ENCODE measurements around the gene GDNF. TPM values are rescaled to one million over a fixed set of nuclear protein-coding genes. Genes with fewer than 3 reads are reported as not detected.

The GDNF gene
- total RNA-seq, 1 donor from 2014 or later, result 0.27 TPM

DNA sequence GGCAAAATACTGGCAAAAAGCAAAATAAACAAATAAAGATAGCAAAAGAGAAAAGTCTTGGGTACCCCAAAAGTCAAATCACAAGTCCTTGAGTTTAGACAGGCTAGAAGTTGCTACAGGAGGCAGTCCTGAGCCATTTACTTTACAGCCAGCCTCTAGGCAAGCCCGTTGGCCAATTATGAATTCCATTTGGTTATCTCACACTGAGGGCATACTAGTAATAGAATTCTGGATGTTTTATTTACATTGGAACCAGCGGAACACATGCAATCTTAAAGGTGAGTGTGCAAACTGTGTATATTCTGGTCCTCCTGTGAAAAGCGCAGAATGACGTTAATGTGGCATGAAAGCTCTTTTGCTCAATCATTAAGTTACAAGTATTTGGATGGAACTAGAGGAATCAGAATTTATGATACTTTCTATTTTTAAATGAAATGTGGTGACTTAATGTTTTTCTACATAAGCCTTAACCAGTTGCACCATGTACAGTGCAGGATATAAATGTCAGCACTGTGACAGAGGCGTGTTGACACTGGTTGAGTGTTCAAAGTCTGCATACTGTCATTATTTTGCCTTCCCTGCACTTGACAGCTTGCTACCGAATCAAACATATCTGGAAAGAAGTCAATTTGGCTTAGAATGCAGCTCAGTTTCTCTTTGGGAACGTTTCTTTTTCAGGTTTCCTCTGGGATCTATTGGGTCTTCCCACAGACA lies 7.9 kb downstream of the GDNF start:
- H3K27me3 ChIP-seq (ENCODE audit: low read depth), result peaks cover 79% of the 10 kb centered on the region
- H3K4me1 ChIP-seq, result peaks cover 16% of the 10 kb centered on the region

DNA sequence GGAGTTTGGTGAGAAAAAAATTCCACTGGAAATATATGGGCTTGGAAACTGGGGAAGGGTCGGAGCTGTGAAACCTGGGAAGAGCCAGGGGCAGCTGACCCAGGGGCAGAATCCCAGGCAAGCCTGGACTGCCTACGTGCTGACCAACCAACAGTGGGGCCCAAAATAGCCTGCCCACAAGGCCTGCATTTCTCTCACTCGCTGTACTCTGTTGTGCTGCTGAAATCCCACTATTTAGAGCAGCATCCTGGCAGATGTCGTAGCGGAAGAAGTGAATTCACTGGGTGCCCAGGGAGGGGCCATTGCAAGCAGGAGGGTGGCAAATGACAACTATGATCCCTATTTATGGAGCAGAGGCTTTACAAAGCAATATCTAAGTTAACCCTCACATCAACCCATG lies 9.5 kb downstream of the GDNF start:
- no peaks in the 10 kb centered on the region for H3K9me3 ChIP-seq (replicated peaks)
- H3K27me3 ChIP-seq (ENCODE audit: low read depth), result peaks cover 77% of the 10 kb centered on the region
- no peak overlapping the region for H3K4me3 ChIP-seq
- H3K4me1 ChIP-seq, result peaks cover 5% of the 10 kb centered on the region
- H3K36me3 ChIP-seq, result no peaks in the 10 kb centered on the region
- no peak for DNase-seq
- TF ChIP-seq, protein P1, sequence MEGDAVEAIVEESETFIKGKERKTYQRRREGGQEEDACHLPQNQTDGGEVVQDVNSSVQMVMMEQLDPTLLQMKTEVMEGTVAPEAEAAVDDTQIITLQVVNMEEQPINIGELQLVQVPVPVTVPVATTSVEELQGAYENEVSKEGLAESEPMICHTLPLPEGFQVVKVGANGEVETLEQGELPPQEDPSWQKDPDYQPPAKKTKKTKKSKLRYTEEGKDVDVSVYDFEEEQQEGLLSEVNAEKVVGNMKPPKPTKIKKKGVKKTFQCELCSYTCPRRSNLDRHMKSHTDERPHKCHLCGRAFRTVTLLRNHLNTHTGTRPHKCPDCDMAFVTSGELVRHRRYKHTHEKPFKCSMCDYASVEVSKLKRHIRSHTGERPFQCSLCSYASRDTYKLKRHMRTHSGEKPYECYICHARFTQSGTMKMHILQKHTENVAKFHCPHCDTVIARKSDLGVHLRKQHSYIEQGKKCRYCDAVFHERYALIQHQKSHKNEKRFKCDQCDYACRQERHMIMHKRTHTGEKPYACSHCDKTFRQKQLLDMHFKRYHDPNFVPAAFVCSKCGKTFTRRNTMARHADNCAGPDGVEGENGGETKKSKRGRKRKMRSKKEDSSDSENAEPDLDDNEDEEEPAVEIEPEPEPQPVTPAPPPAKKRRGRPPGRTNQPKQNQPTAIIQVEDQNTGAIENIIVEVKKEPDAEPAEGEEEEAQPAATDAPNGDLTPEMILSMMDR (IDR thresholded peaks at IDR 0.05; ENCODE audit: borderline replicate concordance), result no peak
- no peak overlapping the region for H3K27ac ChIP-seq (replicated peaks)
- intact Hi-C loops (cut with micrococcal nuclease), result no loop called here

More for the DNA sequence above, 7.9 kb downstream of the GDNF start:
- DNase-seq, result no peak
- Histone ChIP-seq H3K36me3 (no peaks in the 10 kb centered on the region), H3K9me3 (replicated peaks) (no peaks in the 10 kb centered on the region), H3K27ac (replicated peaks) (no peak overlapping the region), H3K4me3 (no peak overlapping the region)
- intact Hi-C loops (cut with micrococcal nuclease), result no loop called here
- TF ChIP-seq, protein P1 (IDR thresholded peaks at IDR 0.05; ENCODE audit: borderline replicate concordance), result no peak

DNA sequence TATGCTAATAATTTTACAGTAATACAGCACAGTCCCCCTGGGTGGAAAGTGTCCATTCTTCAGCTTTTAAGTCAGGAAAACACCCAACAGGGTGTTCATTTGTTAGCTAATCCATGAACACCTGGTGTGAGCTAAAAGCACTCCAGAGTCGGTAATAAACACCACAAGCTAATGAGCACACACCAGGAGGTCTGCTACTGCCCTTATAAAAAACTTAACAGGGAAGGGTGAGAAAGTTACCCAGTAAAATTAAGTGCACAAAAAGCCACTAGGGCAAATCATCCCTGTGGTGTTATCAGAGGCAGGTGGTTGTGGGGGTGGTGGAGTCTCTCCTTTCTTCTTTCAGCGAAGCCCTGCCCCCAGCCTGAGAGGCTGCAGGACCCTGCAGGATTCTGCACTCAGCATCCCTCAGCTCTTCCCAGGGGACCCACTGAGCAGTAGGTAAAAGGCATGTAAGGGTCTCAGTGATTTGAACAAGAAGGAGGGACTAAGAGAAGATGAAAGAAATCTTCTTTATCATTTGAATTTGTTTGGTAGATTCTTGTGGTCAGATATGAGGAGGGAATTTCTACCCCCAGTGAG lies 14.4 kb downstream of the GDNF start:
- DNase-seq, result no peak
- TF ChIP-seq, protein P1 (IDR thresholded peaks at IDR 0.05; ENCODE audit: borderline replicate concordance), result no peak
- intact Hi-C loops (cut with micrococcal nuclease), result no loop called here
- H3K9me3 ChIP-seq (replicated peaks), result no peaks in the 10 kb centered on the region
- H3K4me3 ChIP-seq, result no peak overlapping the region
- H3K27me3 ChIP-seq (ENCODE audit: low read depth), result peaks cover 35% of the 10 kb centered on the region
- no peaks in the 10 kb centered on the region for H3K4me1 ChIP-seq
- H3K27ac ChIP-seq (replicated peaks), result no peak overlapping the region
- no peaks in the 10 kb centered on the region for H3K36me3 ChIP-seq

DNA sequence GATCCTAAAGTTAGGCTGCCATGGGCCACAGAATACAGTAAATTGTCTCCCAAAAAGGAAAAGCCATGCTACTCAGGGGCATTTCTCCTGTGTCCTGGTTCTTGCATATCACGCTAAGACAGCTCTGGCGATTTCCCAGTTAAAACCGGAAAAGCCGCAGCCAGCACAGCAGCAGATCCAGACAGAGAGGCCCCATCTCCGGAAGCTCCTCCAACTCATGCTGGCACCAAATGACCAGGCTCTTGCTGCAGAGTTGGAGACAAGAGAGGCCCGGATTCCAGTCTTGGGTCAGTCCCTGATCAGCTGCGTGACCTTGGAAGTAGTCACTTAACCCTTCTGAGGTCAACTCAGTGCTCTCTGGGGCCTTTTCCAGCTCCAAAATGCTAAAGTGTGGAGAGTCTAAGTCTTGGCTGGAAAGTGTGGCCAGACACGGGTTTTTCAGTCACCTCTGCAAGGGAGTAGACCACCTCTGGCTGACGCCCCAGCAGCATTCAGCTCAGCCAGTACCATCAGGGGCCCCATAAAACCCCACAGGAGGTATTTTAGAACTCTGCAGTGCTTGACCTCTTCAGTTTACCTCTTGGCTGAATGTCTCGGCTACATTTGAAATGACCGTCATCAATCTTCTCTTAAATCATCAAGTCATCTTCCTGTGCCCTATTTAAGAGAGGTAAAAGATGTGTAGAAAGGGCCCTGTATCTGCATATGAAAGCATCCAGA lies 16.2 kb downstream of the GDNF start:
- DNase-seq, result no peak
- H3K27ac ChIP-seq (replicated peaks), result no peak overlapping the region

DNA sequence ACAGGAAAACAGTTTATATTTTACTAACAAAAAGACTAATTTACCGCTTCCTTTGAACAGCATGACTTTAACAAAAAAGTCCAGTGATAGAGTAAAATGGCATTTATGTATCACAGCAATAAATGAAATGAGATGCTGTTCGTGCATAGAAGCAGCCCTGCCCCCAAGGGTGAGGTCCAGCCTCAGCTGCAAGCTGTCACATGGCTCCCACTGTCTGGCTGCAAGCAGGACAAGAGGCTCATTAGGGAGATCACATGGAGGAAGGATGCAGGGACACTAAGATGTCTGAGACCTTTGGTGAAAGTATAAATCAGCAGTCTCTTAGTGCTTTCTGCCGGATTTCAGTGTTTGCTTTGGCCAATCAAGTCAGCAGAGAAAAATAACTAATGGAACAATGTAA lies 23.0 kb downstream of the GDNF start:
- no peaks in the 10 kb centered on the region for H3K36me3 ChIP-seq

More for the DNA sequence above, 16.2 kb downstream of the GDNF start:
- peaks cover 26% of the 10 kb centered on the region for H3K27me3 ChIP-seq (ENCODE audit: low read depth)
- H3K9me3 ChIP-seq (replicated peaks), result no peaks in the 10 kb centered on the region
- no peaks in the 10 kb centered on the region for H3K4me1 ChIP-seq
- TF ChIP-seq, protein P1 (IDR thresholded peaks at IDR 0.05; ENCODE audit: borderline replicate concordance), result no peak
- no peak overlapping the region for H3K4me3 ChIP-seq
- intact Hi-C loops (cut with micrococcal nuclease), result no loop called here
- H3K36me3 ChIP-seq, result no peaks in the 10 kb centered on the region

More for the DNA sequence above, 23.0 kb downstream of the GDNF start:
- no peak overlapping the region for H3K27ac ChIP-seq (replicated peaks)
- DNase-seq, result no peak
- intact Hi-C loops (cut with micrococcal nuclease), result no loop called here
- no peaks in the 10 kb centered on the region for H3K4me1 ChIP-seq
- no peaks in the 10 kb centered on the region for H3K9me3 ChIP-seq (replicated peaks)
- no peak overlapping the region for H3K4me3 ChIP-seq
- H3K27me3 ChIP-seq (ENCODE audit: low read depth), result peaks cover 10% of the 10 kb centered on the region
- TF ChIP-seq, protein P1 (IDR thresholded peaks at IDR 0.05; ENCODE audit: borderline replicate concordance), result no peak

Measured in left ventricle myocardium inferior (tissue), 1 donor.